ENCODE results near the gene PDE4D.

Gene PDE4D

DNA sequence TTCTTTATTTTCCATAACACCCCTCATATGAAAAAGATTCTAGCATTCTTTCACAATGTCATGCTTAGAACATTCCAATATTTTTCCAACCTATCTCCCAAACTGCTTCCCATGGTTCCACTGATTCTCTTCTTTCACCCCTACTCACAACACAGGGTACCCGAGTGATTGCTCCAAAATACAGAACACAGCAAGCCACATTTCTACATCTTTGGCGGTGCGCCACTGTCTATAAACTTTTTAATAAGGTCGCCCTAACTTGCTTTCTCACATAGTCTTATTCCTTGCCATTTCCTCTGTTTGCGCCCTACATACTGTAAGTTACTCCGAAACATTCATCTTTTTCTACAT lies 793.6 kb downstream of the PDE4D start:
- H3K9me3 ChIP-seq: no peaks in the 10 kb centered on the region
- H3K27ac ChIP-seq: no peak overlapping the region
- no peaks in the 10 kb centered on the region for H3K36me3 ChIP-seq
- H3K9ac ChIP-seq: no peak overlapping the region
- no peaks in the 10 kb centered on the region for H3K27me3 ChIP-seq
- no peak for TF ChIP-seq Cebpa-rat (IDR thresholded peaks at IDR 0.05)
- no peak overlapping the region for H3K4me3 ChIP-seq
- H3K4me1 ChIP-seq: no peaks in the 10 kb centered on the region
- no peak overlapping the region for H3K4me2 ChIP-seq
- H4K20me1 ChIP-seq: no peaks in the 10 kb centered on the region

DNA sequence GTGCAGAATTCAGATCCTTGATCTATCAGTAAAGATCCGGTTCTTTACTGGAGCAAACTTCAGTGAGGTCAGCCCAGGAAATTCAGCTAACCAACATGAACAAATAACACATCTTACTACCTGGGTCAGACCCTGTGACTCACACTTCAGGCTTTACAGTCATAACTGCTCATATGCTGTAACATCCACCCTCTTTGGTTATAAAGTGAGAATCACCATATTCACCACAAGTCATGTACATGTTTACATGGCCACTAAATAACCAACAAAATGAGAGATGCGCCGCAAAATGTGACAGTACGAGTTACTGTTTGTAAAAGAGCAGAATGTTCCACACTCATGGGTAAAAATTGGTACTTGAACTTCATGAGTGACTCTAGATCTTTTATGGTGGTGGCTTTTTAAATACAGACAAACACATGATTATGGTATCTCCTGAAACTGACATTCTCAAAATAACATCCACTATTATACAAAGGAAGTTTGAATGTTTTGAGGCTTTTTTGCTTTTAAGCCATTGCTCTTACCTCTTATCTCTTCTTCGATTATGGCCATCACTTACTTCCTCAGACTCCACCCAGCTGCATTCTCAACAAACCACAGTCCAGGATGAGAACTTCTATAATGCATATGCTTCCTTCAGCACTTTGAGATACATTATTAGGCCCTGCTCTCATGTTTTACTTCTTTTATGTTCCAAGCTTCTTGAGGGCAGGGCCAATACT lies 794.1 kb downstream of the PDE4D start:
- H3K9ac ChIP-seq: no peak overlapping the region
- H3K4me2 ChIP-seq: no peak overlapping the region
- no peak overlapping the region for H3K4me3 ChIP-seq
- H3K27ac ChIP-seq: no peak overlapping the region
- H3K9me3 ChIP-seq: no peaks in the 10 kb centered on the region
- no peak for TF ChIP-seq Cebpa-rat (IDR thresholded peaks at IDR 0.05)
- no peaks in the 10 kb centered on the region for H4K20me1 ChIP-seq
- H3K4me1 ChIP-seq: no peaks in the 10 kb centered on the region
- H3K27me3 ChIP-seq: no peaks in the 10 kb centered on the region
- H3K36me3 ChIP-seq: no peaks in the 10 kb centered on the region

DNA sequence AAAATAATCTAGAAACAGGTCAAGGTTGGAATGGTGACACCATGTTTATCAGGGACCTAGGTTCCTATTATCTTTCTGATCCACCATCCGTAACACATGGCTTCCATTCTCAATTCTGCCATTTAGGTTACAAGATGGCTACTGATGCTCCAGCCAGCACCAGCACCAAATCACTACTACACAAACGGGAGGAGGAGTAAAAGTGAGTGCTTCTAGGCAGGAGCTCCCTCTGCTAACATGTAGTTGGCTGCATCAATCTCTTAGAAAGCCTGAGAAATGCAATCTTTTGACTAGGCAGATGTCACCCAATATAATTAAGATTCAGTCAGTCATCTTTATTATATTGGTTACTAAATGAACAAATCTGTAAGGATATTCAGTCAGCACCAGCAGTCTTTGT lies 794.8 kb downstream of the PDE4D start:
- H3K4me3 ChIP-seq: no peak overlapping the region
- no peaks in the 10 kb centered on the region for H3K27me3 ChIP-seq
- no peak overlapping the region for H3K9ac ChIP-seq
- no peaks in the 10 kb centered on the region for H3K4me1 ChIP-seq
- no peak overlapping the region for H3K4me2 ChIP-seq
- no peaks in the 10 kb centered on the region for H3K9me3 ChIP-seq
- TF ChIP-seq Cebpa-rat (IDR thresholded peaks at IDR 0.05): no peak
- no peaks in the 10 kb centered on the region for H4K20me1 ChIP-seq
- no peak overlapping the region for H3K27ac ChIP-seq
- no peaks in the 10 kb centered on the region for H3K36me3 ChIP-seq

DNA sequence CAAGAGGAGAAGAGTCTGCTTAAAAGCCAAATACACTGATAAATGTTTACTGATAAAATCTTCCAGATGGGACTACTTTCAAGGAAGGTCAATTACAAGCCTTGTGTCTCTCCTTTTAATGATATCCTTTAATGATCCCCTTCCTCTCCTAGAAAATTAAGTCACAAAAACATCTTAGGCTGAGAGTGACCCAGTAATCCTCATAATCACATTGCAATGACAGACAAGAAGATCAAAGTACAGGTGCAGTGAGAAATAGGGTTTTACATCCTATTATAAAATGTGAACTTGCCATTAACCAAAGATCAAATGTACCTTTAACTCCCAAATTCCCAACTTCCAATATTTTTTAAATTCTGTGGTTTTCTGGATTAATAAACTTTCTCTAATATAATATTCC lies 795.8 kb downstream of the PDE4D start:
- H3K9ac ChIP-seq: no peak overlapping the region
- no peak overlapping the region for H3K4me3 ChIP-seq
- no peaks in the 10 kb centered on the region for H3K36me3 ChIP-seq
- no peak overlapping the region for H3K4me2 ChIP-seq
- H3K27ac ChIP-seq: no peak overlapping the region
- H3K4me1 ChIP-seq: no peaks in the 10 kb centered on the region
- H3K9me3 ChIP-seq: no peaks in the 10 kb centered on the region
- no peak for TF ChIP-seq Cebpa-rat (IDR thresholded peaks at IDR 0.05)
- H4K20me1 ChIP-seq: no peaks in the 10 kb centered on the region
- H3K27me3 ChIP-seq: no peaks in the 10 kb centered on the region

DNA sequence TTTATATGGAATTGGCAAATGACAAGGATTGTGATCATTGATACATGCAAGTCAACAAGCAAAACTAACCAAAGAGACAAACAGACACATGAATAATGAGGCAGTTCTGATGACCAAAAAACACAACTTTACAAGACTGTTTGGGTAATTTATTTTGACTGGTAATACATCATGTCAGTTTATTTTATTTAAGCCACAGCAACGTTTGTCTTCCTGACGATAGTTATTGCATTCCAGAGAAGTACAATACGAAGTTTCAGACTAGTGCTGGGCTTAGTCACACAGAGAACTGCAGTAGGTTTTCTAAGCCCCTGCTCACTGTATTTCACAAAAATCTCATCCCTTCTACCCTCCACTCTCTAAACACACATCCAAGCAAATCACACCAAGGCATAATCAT lies 796.4 kb downstream of the PDE4D start:
- Histone ChIP-seq H3K9me3 (no peaks in the 10 kb centered on the region), H3K27me3 (no peaks in the 10 kb centered on the region), H3K4me2 (no peak overlapping the region), H3K27ac (no peak overlapping the region), H4K20me1 (no peaks in the 10 kb centered on the region), H3K4me3 (no peak overlapping the region), H3K4me1 (no peaks in the 10 kb centered on the region), H3K9ac (no peak overlapping the region), H3K36me3 (no peaks in the 10 kb centered on the region)
- TF ChIP-seq Cebpa-rat (IDR thresholded peaks at IDR 0.05): no peak

DNA sequence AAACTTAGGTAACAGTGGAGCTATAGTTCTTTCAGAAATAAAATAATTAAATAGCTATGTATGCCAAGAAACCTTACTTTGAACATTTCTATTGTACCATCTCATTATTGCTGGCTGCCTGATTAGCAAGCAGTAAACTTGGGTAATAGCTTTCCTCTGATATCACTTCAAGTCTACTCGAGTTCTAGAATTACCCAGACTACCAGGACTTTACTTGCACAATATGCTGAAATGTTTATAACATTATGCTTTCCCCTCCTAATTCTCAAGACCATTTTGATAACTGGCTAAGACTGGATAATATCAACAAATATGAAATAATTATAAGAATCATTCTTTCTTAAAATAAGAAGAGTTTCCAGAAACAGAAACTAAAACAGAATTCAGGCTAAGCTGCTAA lies 798.0 kb downstream of the PDE4D start:
- H3K9me3 ChIP-seq: no peaks in the 10 kb centered on the region
- H3K4me3 ChIP-seq: no peak overlapping the region
- no peaks in the 10 kb centered on the region for H3K27me3 ChIP-seq
- no peak overlapping the region for H3K9ac ChIP-seq
- no peak overlapping the region for H3K27ac ChIP-seq
- no peaks in the 10 kb centered on the region for H4K20me1 ChIP-seq
- no peaks in the 10 kb centered on the region for H3K36me3 ChIP-seq
- no peaks in the 10 kb centered on the region for H3K4me1 ChIP-seq
- no peak for TF ChIP-seq Cebpa-rat (IDR thresholded peaks at IDR 0.05)
- no peak overlapping the region for H3K4me2 ChIP-seq

DNA sequence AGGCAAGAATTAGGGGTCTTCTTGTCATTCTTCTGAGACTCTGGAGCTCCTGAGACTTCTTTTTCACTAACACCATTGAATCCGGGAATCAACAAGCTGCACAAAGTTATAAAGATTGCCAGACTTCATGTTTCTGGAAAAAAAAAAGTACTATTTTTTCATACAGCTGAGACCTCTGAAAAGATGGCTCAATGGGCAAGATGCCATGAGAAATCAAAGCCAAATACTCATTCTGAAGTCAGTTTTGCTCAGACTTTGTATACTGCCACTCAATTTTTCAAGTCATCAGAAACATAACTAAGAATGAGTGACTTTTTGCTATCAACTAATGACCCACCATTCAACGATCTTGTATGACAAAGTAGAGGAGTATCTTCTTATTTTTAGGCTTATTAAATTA lies 798.7 kb downstream of the PDE4D start:
- Histone ChIP-seq H3K9ac (no peak overlapping the region), H3K27ac (no peak overlapping the region), H3K4me3 (no peak overlapping the region)

DNA sequence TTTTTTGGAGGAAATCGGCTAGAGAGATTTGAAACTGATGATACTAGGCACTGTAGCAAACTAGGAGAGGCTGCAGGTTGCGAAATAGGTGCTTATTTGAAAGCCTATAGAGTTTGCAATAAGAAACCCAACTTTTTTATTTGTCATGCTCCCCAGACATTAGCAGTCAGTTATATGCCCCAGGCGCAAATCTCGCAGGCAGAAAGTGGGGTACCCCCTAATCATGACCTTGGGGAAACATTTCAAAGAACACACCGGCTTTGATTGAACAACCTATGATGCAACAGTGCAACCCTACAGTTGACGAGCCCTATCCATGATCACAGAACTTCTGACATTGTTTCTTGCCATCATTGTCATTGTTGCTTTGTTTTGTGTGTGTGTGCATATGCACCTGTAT lies 800.2 kb downstream of the PDE4D start:
- Histone ChIP-seq H3K9ac (no peak overlapping the region), H4K20me1 (no peaks in the 10 kb centered on the region), H3K4me2 (no peak overlapping the region), H3K27me3 (no peaks in the 10 kb centered on the region), H3K4me3 (no peak overlapping the region), H3K4me1 (no peaks in the 10 kb centered on the region), H3K27ac (no peak overlapping the region), H3K9me3 (no peaks in the 10 kb centered on the region), H3K36me3 (no peaks in the 10 kb centered on the region)
- TF ChIP-seq Cebpa-rat (IDR thresholded peaks at IDR 0.05): peak; percentile 64; the same call in 1 of the 2 replicates

More for the DNA sequence above, 798.7 kb downstream of the PDE4D start:
- Histone ChIP-seq H3K36me3 (no peaks in the 10 kb centered on the region), H3K4me2 (no peak overlapping the region), H3K27me3 (no peaks in the 10 kb centered on the region), H3K4me1 (no peaks in the 10 kb centered on the region), H4K20me1 (no peaks in the 10 kb centered on the region), H3K9me3 (no peaks in the 10 kb centered on the region)
- no peak for TF ChIP-seq Cebpa-rat (IDR thresholded peaks at IDR 0.05)

DNA sequence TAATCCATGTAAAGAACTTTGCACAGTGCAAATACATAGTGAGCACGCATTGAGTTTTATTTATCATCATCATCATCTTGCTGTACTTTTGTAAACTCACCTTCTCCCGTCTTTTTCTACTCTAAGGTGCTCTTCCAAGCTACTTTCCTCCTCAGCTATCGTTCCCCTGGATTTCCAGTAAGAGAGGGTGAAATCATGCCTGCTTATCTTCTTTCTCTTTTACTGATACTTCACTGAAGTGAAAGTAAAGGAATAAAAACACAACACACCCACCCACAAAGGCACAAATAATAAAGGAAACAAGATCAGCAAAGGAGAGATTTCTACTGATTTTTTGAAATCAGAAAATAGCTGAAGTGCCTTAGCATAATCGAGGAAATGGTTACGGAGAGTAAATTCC lies 800.8 kb downstream of the PDE4D start:
- Histone ChIP-seq H4K20me1 (no peaks in the 10 kb centered on the region), H3K4me3 (no peak overlapping the region)

DNA sequence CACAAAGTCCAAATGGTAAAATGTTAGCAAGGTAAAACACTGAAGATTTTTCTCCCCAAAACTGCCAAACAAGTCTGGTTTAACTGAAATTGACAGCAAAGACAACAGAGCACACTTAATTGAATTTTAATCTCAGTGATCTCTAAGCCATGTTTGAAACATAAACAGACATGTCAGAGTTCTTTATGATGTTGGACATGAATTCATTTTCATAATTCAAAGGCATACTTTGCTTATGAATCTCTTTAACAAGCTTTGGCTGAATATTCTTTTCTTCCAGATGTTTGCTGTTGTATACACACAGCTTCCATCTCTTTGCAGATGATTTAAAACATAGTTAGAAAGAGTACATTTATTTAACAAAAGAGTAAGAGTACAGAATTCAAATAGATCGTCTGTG lies 801.6 kb downstream of the PDE4D start:
- TF ChIP-seq Cebpa-rat (IDR thresholded peaks at IDR 0.05): no peak
- Histone ChIP-seq H3K9me3 (no peaks in the 10 kb centered on the region), H3K27me3 (no peaks in the 10 kb centered on the region), H3K4me3 (no peak overlapping the region), H3K4me2 (no peak overlapping the region), H3K4me1 (no peaks in the 10 kb centered on the region), H4K20me1 (no peaks in the 10 kb centered on the region), H3K9ac (no peak overlapping the region), H3K36me3 (no peaks in the 10 kb centered on the region), H3K27ac (no peak overlapping the region)

More for the DNA sequence above, 800.8 kb downstream of the PDE4D start:
- no peaks in the 10 kb centered on the region for H3K4me1 ChIP-seq
- no peaks in the 10 kb centered on the region for H3K9me3 ChIP-seq
- TF ChIP-seq Cebpa-rat (IDR thresholded peaks at IDR 0.05): no peak
- H3K36me3 ChIP-seq: no peaks in the 10 kb centered on the region
- no peak overlapping the region for H3K4me2 ChIP-seq
- H3K27ac ChIP-seq: no peak overlapping the region
- no peaks in the 10 kb centered on the region for H3K27me3 ChIP-seq
- no peak overlapping the region for H3K9ac ChIP-seq

DNA sequence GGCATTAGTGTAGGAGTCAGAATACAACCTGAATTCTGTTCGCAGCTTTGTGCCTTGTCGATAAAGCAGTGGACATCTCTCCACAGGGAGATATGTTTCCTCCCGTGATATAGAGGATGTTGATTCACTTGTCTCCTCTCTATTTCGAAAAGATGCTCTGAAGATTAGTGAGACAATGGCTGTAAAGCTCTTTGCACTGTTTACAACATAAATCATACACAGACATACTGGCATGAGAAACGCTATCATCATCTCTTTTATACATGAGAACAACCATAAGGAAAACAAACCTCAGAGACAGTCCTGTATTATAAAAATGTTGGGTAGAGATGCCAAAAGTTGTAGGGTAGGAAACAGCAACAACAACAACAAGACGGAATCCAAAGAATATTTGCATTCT lies 803.2 kb downstream of the PDE4D start:
- Histone ChIP-seq H4K20me1 (no peaks in the 10 kb centered on the region), H3K4me3 (no peak overlapping the region), H3K9ac (no peak overlapping the region), H3K9me3 (no peaks in the 10 kb centered on the region), H3K27ac (no peak overlapping the region), H3K36me3 (no peaks in the 10 kb centered on the region), H3K4me2 (no peak overlapping the region), H3K4me1 (no peaks in the 10 kb centered on the region), H3K27me3 (no peaks in the 10 kb centered on the region)
- TF ChIP-seq Cebpa-rat (IDR thresholded peaks at IDR 0.05): no peak
